ENCODE results near the gene ERC1. TPM values are rescaled to one million over a fixed set of nuclear protein-coding genes. Genes with fewer than 3 reads are reported as not detected.
"Not testable (repeated sequence)": the region's sequence is repeated elsewhere in the genome, so short reads cannot be mapped to it uniquely, and the experiment has no call there.

Gene ERC1
- total RNA-seq, 1 donor from 2014 or later = 54.2 TPM

- ATAC-seq = no peak
Observed at GRCh38 chr12:1197264-1198018, 206.4 kb downstream of the ERC1 start.

GRCh38 chr12:1198854-1199253 lies 207.8 kb downstream of the ERC1 start:
- not testable (repeated sequence) for ATAC-seq

- ATAC-seq = no peak
Observed at GRCh38 chr12:1199700-1200099, 208.7 kb downstream of the ERC1 start.

GRCh38 chr12:1201030-1201429 lies 210.0 kb downstream of the ERC1 start:
- no peak for ATAC-seq

- ATAC-seq = no peak
Observed at GRCh38 chr12:1201886-1202285, 210.9 kb downstream of the ERC1 start.

GRCh38 chr12:1203735-1204019 lies 212.7 kb downstream of the ERC1 start:
- ATAC-seq = no peak

GRCh38 chr12:1204581-1205121 lies 213.6 kb downstream of the ERC1 start:
- no peak for ATAC-seq

- no peak for ATAC-seq
Observed at GRCh38 chr12:1205512-1206060, 214.6 kb downstream of the ERC1 start.

GRCh38 chr12:1206118-1206734 lies 215.2 kb downstream of the ERC1 start:
- ATAC-seq = no peak

- ATAC-seq = no peak
Observed at GRCh38 chr12:1207276-1207675, 216.3 kb downstream of the ERC1 start.

GRCh38 chr12:1208719-1209118 lies 217.7 kb downstream of the ERC1 start:
- ATAC-seq = not testable (repeated sequence)

GRCh38 chr12:1212526-1212925 lies 221.5 kb downstream of the ERC1 start:
- ATAC-seq = no peak

GRCh38 chr12:1213205-1213604 lies 222.2 kb downstream of the ERC1 start:
- ATAC-seq = no peak

GRCh38 chr12:1213618-1214205 lies 222.7 kb downstream of the ERC1 start:
- no peak for ATAC-seq

- ATAC-seq = no peak
Observed at GRCh38 chr12:1216560-1216959, 225.5 kb downstream of the ERC1 start.

- peak; percentile 90 for ATAC-seq
Observed at GRCh38 chr12:1217191-1217949, 226.3 kb downstream of the ERC1 start.

- no peak for ATAC-seq
Observed at GRCh38 chr12:1218369-1218768, 227.3 kb downstream of the ERC1 start.

GRCh38 chr12:1220127-1221092 lies 229.4 kb downstream of the ERC1 start:
- no peak for ATAC-seq

GRCh38 chr12:1222858-1223639 lies 232.0 kb downstream of the ERC1 start:
- no peak for ATAC-seq

- ATAC-seq = no peak
Observed at GRCh38 chr12:1226951-1227350, 235.9 kb downstream of the ERC1 start.

- ATAC-seq = no peak
Observed at GRCh38 chr12:1234073-1234472, 243.1 kb downstream of the ERC1 start.

All from esophagus mucosa (tissue), 1 donor.